NCI-H128 (cell line): Measurements from ENCODE around the gene FRYL.

Experiments
- DNase-seq: peaks from one replicate; lab custom pipeline; 2025; ENCODE audit not compliant: unreplicated experiment; lab: John Stamatoyannopoulos, UW

FRYL gene

DNA sequence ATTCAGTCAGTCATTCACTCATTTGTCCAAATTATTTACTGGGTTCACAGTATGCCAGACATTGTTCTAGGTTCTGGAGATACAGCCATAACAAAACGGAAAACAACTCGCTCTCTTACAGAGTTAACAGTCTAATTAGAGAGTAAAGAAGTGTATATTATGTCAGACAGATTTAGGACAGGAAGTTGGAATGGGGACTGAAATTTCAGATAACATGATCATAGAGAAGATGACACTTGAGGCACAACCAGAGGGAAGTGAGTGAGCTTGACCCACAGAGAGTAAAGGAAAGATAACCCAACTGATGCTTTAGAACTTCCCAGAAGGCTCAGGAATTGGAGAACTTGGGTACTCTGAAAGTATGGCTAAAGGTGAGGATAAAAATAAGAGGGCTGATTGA, 150.6 kb downstream of the FRYL start:
- no peak for DNase-seq

DNA sequence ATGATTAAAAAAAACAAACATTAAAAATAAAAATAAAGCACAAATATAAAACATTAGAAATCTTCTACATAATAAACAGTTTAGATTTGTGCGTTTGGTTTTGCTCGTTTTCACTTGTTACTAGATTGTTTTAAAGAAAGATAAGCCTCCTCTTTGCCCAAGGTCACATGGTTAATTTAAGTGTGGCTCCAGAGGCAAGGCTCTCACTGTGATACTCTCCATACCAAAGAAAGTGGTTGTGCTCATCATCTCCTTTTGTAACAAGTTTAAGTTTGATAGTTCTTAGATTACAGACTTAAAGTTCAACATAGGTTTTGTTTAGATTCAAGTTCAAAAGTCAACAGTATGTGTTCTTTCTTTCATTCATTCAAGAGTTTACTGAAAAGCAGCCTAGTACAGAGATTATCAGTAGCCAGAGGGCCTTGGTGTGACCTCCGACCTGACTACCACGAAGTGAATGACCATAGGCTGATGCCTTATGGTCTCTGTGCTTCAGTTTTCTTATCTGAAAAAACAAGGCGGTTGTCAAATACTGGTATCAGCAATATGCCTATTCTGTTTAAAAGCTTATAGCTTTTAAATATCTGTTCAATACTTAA, 156.8 kb downstream of the FRYL start:
- DNase-seq, result no peak

DNA sequence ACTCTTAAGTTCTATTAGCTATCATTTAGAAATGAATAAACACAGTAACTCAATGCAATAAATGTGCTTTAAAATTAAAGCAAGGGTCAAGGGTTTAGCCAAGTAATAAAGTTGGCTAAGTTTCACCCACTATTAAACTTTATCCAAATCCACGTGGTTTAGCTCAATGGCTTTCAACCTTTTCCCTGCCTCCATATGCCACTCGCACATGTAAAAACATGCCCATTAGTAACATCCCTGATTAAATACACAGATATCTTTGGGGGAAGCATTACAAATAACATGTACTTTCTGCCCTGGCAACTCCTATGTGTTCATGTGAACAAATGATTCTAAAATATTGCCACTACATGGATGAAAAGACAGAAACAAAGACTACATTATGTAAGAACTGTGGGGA, 159.2 kb downstream of the FRYL start:
- no peak for DNase-seq

DNA sequence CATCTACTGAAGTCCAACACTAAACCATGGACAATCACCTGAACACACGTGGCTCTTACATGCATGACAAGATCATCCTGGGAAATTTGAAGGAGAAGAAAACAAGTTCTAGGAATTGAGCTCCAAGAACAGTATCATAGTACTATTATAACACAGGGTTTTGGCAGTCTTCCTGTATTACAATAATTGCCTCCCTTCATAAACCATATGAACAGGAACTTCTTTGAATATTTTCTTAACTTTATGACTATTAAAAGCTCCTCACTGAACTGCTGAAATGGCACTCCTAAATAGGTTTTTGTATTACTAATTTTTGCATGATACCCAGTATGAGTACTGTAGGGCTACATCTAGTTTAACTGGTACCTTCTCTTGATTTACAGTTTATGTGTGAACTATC, 160.0 kb downstream of the FRYL start:
- no peak for DNase-seq

DNA sequence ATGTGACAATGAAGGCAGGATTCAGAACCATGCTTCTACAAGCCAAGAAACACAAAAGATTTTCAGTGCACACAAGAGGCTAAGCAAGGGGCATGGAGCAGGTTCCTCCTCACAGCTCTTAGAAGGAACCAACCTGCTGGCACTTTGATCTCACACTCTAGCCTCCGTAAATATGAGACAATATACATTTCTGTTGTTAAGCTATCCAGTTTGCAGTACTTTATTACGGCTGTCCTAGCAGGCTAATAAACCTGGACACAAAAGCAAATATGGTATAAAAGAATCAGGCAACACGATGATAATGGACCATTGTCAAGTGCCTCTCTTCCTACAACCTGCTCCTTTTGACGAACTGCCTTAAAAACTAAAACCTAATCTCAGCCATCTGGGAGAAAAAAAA, 175.6 kb downstream of the FRYL start:
- no peak for DNase-seq

DNA sequence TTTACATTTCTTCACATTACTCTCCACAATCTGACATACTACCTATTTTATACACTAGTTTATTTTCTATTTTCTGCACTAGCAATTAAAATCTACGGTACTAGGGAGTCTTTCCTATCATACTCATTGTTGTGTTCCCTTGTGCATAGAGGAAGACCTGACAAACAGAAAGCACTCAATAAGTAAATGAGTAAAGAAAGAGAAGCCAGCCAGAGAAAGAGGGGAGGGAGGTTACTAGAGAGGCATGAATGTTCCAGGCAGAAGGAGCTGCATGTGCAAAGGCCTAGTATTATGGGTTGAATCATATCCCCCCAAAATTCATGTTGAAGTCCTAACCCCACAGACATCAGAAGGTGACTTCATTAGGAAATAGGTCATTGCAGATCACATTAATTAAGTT, 176.0 kb downstream of the FRYL start:
- DNase-seq, result no peak

DNA sequence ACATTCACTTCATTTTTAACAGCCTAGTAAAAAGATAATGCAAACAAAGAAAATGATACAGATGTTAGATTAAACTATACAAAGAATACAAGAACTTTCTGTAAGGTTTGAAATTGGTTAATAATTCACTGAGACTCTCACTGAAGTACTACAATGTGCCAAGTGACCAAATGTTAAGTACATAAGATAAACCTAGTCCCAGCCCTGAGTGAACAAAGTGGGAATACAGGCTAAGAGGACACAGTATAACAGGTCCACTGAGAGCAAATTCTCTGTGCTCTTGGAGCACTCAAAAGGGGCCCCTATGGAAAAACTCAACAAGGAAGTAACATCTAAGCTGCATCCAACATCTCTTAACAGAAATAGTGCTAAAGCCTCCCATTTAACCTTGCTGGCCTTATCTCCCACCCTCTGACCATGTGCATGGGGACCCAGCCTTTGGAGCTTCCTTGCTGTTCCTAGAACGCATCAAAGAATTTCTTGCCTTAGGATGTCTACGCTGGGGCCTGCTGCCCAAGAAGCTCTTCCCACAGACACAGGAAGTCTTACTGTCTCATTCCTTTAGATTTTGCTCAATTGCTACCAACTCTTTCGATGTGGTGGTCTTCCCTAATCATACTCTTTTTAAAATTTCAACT, 176.6 kb downstream of the FRYL start:
- DNase-seq, result no peak

DNA sequence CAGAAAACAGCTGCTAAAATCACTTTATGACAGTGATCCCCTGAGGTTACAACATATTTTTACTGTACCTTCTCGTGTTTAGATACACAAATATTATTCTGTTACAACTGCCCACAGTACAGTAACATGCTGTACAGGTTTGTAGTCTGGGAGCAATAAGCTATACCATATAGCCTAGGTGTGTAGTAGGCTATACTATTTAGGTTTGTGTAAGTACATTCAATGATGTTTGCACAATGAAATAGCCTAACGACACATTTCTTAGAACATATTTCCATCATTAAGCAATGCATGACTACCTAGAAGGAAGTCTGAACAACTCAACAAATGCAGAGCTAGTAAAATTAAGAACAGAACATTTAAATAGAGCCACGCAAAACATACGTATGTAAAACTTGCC, 177.3 kb downstream of the FRYL start:
- no peak for DNase-seq

DNA sequence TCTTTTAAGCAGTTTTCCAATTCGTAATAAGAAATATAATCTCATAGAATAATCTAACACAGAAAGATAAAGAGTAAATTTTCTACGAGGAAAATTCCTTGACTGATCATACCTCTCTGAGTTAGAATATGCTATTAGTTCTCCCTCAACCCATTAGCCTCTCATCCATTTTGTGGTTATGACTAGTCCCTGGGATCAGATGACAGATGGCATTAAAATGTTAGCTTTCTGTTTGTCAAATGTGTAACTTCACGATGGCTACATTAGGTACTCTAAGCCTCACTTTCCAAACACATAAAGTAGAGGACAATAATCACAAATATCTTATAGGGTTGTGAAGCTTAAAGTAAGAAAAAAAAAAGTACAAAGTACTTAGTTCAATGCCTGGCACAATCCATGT, 177.9 kb downstream of the FRYL start:
- DNase-seq, result no peak

DNA sequence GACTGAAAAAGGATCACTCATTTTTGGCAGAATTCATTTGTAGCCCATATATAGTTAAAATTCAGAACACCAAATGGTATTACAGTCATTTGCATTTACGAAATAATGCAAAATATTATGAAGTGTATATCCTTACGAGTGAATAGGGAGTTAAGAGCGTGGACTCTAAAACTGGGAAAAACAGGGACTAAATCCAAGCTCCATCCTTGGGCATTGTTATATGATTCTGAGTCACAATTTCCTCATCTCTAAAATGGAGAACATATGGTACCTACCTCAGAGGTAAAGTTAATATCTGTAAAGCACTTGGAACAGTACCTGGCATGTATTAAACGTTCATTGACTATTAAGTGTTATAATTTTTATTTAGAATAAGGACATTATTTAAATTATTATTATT, 183.7 kb downstream of the FRYL start:
- no peak for DNase-seq

DNA sequence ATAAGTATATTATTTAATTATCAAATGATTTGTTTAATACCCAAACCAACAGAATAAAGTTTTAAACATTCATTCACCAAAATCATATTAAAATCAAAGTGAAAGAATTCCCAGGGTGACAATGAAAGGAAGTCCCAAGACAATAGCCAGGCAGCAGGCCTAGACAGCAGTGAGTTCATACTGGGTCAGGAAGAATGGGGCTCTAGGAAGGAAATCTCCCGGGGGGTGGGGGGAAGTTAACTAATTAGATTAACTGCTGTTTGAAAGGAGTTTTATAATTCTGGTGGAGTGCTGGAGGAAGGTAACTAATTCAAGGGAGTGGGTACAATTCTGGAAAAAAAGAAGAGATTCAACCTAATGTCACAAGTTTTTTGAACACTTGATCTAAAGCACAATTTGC, 185.9 kb downstream of the FRYL start:
- DNase-seq, result no peak

DNA sequence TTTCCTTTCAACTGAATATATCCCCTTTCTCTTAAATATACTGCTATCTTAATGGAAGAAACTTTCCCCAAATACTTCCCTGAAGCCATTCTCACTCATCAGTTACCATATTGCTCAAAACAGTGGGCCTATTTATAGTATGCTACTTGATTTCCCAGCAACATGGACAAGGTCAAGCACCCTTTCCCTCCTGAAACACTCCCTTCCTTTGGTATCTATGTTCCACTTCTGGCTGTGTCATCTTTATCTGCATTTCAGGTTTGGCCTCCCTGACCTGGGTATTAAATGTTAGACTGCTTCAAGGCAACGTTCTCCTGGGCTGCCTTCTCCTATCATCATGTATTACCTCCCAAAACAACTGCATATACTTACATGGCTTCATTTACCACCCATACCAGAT, 188.7 kb downstream of the FRYL start:
- no peak for DNase-seq

DNA sequence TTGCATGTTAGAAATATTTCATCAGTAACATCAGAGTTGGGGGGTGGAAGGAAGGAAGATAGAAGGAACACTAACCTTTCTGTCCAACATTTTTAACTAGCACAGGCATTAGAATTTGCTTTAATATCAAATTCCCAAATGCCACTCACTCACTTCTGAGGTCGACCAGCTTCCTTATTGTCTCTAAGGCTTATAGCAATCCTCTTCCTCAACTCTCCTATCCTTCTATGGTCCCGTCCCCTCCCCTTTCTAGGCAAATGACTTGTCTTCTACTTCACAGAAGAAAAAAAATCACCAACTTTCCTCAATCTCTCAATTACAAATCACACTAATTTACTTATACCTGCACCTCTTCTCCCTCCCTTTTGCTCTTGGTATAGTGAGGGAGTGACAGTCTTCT, 189.2 kb downstream of the FRYL start:
- no peak for DNase-seq

DNA sequence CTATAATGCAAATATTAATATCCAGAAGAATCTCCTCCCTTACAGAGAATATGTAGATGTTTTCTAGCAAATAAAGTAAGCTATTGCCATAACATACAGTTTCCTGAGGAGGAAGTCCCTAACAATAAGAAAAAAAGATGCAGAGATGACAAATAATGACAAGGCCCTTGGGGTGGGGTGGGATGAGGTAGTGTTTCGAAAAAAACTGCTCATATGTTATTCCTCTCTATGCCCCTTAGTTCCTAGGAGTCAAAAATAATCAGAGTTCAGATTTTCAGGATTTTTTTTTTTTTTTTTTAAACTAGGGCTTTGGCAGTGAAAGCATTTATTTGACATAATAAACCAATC, 191.0 kb downstream of the FRYL start:
- no peak for DNase-seq

DNA sequence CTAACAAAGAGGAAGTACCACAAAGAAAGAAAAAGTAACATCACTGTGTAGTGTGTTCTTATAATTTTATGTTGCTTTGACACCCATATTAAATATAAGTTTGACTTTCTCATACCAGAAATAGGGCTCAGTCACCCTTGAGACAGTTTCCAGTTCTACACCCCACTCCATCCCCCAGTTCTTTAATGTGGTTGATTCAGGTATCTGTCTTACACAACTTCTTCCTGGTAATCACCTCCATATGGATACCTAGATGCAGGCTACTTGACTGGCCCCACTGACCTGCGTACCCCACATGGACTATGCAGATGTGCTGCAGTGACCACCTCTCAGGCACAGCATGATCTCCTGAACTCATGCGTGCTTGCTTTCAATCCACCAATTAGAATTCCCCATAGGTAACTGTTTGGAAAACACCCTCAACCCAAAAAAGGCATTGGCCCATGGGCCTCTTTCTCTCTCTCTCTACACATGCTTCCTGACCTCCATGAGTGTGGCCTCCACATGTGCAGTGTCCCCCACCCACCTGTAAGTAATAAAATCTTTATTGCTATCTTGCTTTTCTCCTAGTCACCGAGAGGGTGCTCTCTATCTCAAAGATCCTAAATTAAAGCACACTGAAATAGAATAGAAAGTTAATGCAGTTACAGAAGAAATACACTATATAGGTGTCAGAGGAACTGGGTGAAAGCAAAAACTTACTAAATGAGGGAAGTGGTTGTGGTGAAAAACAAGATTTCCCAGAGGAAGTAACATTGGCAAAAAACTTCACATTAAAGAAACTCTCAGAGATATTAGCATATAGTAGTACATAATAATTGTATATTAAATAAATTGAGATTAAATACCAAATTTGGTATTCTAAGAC, 191.6 kb downstream of the FRYL start:
- no peak for DNase-seq

DNA sequence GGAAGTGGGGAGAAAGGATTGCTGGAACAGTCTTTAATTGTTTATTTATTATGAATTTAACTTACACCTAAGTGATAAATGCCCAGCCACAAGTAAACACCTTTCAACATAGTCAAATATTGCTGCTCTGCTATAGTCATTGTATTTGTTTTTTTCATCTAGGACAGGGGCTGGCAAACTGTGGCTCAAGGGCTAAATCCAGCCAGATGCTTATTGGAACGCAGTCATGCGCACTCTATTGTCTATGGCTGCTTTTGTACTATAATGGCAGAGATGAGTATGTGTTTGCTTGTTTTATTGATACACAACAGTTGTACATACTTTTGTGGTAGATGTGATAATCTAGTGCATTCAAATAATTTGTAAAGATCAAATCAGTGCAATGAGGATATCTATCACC, 194.7 kb downstream of the FRYL start:
- no peak for DNase-seq

DNA sequence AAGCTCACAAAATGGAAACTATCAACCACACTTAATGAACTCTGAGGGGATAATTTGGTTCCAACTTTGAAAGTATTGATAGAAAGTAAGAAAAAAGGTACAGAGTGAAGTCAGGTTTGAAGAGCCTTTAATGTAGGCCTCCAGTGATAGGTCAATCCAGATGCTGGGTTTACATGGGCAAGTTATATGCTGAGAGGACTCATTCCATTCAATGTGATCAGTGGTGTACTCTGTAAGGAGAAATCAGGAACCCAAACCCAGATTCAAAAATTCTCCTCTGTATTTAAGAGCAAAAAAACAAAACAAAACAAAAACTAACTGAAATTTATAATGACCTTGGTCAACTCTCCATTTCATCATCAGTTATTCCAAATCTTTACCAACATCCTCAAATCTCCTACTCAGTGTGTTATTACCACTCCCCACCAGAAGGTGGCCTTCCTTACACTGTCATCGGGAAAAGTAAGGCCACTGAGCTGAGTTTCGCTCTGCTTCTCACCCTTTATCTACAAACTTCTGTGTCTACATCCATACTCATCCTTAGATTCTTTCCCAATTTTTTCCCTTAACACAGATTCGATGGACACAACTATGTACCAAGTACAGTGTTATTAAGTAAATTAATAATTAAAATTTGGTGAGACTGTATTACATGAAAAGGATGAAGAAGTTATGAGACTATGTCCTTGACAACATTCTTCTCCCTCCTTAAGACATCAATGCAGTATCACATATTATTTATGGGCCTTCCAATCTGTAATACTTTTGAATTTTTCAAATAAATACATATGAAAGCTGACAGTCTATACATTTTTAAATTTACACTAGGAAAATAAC, 201.7 kb downstream of the FRYL start:
- DNase-seq, result peak; percentile 9

DNA sequence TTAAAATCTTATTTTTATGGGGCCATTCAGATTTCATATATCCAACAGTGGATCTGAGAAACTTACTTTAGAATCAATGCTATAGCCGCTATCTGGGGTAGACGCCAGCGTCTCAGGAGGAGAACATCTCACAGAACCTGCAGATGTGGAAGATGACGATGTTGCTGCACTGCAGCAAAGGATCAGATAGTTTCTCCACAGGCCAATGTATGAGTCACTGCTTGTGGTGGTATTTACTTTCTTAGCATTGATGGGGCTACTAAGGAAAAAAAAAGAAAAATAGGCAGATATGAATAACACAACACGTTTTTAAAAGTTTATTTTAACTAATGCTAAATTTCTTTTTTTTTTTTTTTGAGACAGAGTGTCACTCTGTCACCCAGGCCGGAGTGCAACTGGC, 204.1 kb downstream of the FRYL start:
- DNase-seq, result no peak

DNA sequence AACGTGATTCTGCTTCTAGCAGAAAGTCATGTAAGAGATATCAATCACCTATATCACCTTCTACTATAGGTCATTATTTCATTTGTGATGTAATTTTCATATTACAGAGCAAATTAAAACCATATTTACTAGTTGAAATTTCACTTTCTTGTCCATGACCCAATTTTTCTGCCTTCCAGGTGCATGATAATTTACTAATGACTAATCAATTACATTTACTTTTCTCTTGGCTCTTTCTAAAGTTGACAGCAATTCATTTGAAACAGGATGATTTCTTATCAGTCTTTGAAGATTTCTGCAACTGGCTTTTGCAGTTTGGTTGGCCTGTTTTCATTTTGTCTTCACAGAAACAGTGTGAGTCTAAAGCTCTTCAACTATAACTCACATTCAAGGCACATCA, 208.6 kb downstream of the FRYL start:
- no peak for DNase-seq

DNA sequence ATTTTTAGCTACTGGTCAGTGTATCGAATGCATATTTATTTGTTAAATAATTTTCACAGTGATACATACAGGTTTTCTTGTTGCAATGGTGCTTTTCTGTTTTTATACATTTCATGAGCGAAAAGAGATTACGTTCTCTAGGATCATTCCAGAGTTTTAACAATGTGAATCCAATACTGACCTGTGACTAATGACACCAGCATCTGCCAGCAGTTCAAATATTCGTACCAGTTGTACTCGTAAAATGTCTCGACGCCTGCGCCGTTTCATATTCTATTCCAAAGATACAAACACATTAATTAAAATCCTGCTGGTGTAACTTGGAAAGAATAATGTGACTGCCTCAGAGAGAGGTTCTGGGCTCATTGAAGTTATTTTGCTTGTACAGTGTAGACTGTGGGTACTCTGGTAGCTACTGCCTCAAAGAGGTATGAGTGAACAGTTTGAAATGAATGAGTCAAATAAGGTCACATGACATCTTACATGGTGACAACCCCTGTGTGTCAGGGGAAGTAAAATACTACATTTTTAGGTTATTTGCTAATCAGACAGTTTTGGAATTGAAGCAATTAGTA, 209.3 kb downstream of the FRYL start:
- DNase-seq, result no peak

DNA sequence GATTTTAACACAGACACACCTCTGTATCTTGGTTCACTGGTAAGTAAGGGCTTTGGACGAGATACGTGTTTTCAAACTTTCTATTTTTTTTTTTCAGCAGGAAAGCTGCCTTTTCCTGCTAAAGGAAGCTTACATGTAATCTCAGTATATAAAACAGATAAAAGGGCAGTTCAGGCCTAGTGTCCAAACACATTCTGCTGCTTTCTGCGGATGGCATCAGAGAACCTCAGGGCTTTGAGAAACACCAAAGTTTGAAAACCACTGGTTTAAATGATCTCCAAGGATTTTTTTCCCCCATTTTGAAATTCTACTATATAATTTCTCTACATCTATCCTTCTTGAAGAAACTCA, 214.1 kb downstream of the FRYL start:
- no peak for DNase-seq
